Neural cell (in vitro differentiated cells): ENCODE data around the gene FAT2. TPM values are rescaled to one million over a fixed set of nuclear protein-coding genes. Genes with fewer than 3 reads are reported as not detected.

Source experiments
- H2AFZ ChIP-seq: fragments of 200-600, 300-800 bp; sonication (generic), shearing (Covaris generic); 2 replicates; pipeline ENCODE4 v1.6.0; 2014; ENCODE audit warnings: low read depth, mild to moderate bottlenecking, antibody characterized with exemption, low read length, moderate library complexity
- H3F3A ChIP-seq: fragments of 200-600 bp; shearing (Covaris generic); 2 replicates; pipeline ENCODE4 v1.6.1; 2016; ENCODE audit warnings: mild to moderate bottlenecking, moderate library complexity, mixed read lengths, antibody characterized with exemption, low read length; ENCODE audit not compliant: insufficient read depth, poor library complexity, severe bottlenecking
- H3K27ac ChIP-seq: fragments of 200-600, 300-800 bp; sonication (generic), shearing (Covaris generic); 2 replicates; pipeline ENCODE4 v1.5.1; 2014; ENCODE audit warnings: mild to moderate bottlenecking, low read length, moderate library complexity
- H3K27me3 ChIP-seq: fragments of 300-800, 200-600 bp; sonication (generic), shearing (Covaris generic); 2 replicates; pipeline ENCODE4 v1.6.0; 2014; ENCODE audit warnings: mild to moderate bottlenecking, low read depth, low read length, moderate library complexity; ENCODE audit not compliant: insufficient read depth
- H3K36me3 ChIP-seq: fragments of 300-800, 200-600 bp; sonication (generic), shearing (Covaris generic); 2 replicates; pipeline ENCODE4 v1.5.1; 2014; ENCODE audit warnings: mild to moderate bottlenecking, antibody characterized with exemption, low read length, moderate library complexity; ENCODE audit not compliant: insufficient read depth
- H3K4me2 ChIP-seq: fragments of 300-800, 200-600 bp; sonication (generic), shearing (Covaris generic); 2 replicates; pipeline ENCODE4 v1.6.0; 2014; ENCODE audit warnings: mild to moderate bottlenecking, low read length
- H3K4me3 ChIP-seq: fragments of 300-800, 200-600 bp; sonication (generic), shearing (Covaris generic); 2 replicates; pipeline ENCODE4 v1.5.1; 2014; ENCODE audit warnings: mild to moderate bottlenecking, low read length, moderate library complexity
- H3K79me2 ChIP-seq: fragments of 200-600 bp; shearing (Covaris generic); replicated peaks from 2 replicates; pipeline ENCODE4 v1.6.0; 2014; ENCODE audit warnings: mild to moderate bottlenecking, low read length, moderate library complexity; ENCODE audit not compliant: insufficient read depth
- H3K9ac ChIP-seq: fragments of 300-800, 200-600 bp; sonication (generic), shearing (Covaris generic); 2 replicates; pipeline ENCODE4 v1.6.1; 2016; ENCODE audit warnings: mild to moderate bottlenecking, low read length, mixed read lengths
- H3K9me2 ChIP-seq: fragments of 200-600 bp; shearing (Covaris generic); 2 replicates; pipeline ENCODE4 v1.6.1; 2016; ENCODE audit warnings: mild to moderate bottlenecking, low read length, mixed read lengths; ENCODE audit not compliant: insufficient read depth
- H3K9me3 ChIP-seq: fragments of 200-600, 300-800 bp; sonication (generic), shearing (Covaris generic); 2 replicates; pipeline ENCODE4 v1.6.1; 2016; ENCODE audit warnings: mild to moderate bottlenecking, mixed run types, low read length, moderate library complexity, mixed read lengths
- H4K20me1 ChIP-seq: fragments of 200-600 bp; shearing (Covaris generic); 2 replicates; pipeline ENCODE4 v1.6.1; 2016; ENCODE audit warnings: mild to moderate bottlenecking, mixed run types; ENCODE audit not compliant: insufficient read depth
- EP300 ChIP-seq: fragments of 450-650 bp; conservative IDR thresholded peaks from 2 replicates; pipeline ENCODE4 v1.6.1; 2014; ENCODE audit warnings: antibody characterized with exemption, mild to moderate bottlenecking, moderate library complexity; ENCODE audit not compliant: poor library complexity, severe bottlenecking
- EZH2 ChIP-seq: fragments of 200-600, 300-800 bp; shearing (Covaris generic), sonication (generic); IDR thresholded peaks from 2 replicates; pipeline ENCODE4 v1.6.1; 2014; ENCODE audit warnings: antibody characterized with exemption, low read length, borderline replicate concordance, mild to moderate bottlenecking; ENCODE audit not compliant: insufficient read depth, poor library complexity, severe bottlenecking
- MXI1 ChIP-seq: fragments of 450-650 bp; conservative IDR thresholded peaks from 2 replicates; pipeline ENCODE4 v1.6.1; 2014; ENCODE audit warnings: antibody characterized with exemption, mild to moderate bottlenecking; ENCODE audit not compliant: poor library complexity, severe bottlenecking
- POLR2AphosphoS5 ChIP-seq: IDR thresholded peaks from 2 replicates; pipeline ENCODE4 v1.6.1; 2012
- RAD21 ChIP-seq: fragments of 450-650 bp; conservative IDR thresholded peaks from 2 replicates; pipeline ENCODE4 v1.6.1; 2014; ENCODE audit warnings: antibody characterized with exemption, mild to moderate bottlenecking, moderate library complexity
- SMC3 ChIP-seq: fragments of 450-650 bp; conservative IDR thresholded peaks from 2 replicates; pipeline ENCODE4 v1.6.1; 2014; ENCODE audit warnings: antibody characterized with exemption, mild to moderate bottlenecking, moderate library complexity; ENCODE audit not compliant: poor library complexity
- TAF1 ChIP-seq: IDR thresholded peaks from 2 replicates; pipeline ENCODE4 v1.6.1; 2012; ENCODE audit warnings: low read depth
- polyA plus RNA-seq: library from polyadenylated mRNA; depleted of rRNA; stranded (reverse); fragments of >200 nt; gene quantifications from 2 replicates; pipeline ENCODE4 v1.2.3, GENCODE V29; 2014
- TF ChIP-seq, protein P1 (sequence below): fragments of 450-650 bp; IDR thresholded peaks from 2 replicates; pipeline ENCODE4 v1.5.1; 2014; ENCODE audit warnings: antibody characterized with exemption, mild to moderate bottlenecking, moderate library complexity; ENCODE audit not compliant: poor library complexity, severe bottlenecking
- TF ChIP-seq, protein P2 (sequence below): IDR thresholded peaks from 2 replicates; pipeline ENCODE4 v1.6.1; 2012; ENCODE audit warnings: borderline replicate concordance

The FAT2 gene
- polyA plus RNA-seq, 1 donor from 2014 or later, result not detected

DNA sequence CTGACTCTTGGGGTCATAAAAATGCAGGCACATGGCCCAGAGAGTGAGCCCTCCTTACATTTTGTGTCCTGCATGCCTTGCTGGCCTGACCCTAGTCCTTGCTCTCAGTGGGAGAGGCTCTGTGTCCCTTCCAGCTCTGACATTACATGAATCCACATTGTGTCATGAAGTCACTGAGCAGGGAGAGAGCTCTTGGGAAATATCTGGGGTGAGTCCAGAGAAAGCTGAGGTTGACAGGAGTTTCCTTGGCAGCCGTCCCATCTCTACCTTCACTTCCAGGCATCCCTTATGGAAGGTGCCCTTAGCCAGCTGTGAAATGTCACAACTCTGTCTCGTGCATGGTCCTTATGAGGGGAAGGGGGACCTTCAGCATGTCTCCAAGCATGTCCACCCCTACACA, 41.0 kb downstream of the FAT2 start:
- no peaks in the 10 kb centered on the region for H3K27me3 ChIP-seq
- no peak overlapping the region for H2AFZ ChIP-seq
- TF ChIP-seq MXI1 (no peak), RAD21 (no peak), SMC3 (no peak), EZH2 (no peak), TAF1 (no peak), EP300 (no peak), POLR2AphosphoS5 (no peak)
- TF ChIP-seq, protein P1, sequence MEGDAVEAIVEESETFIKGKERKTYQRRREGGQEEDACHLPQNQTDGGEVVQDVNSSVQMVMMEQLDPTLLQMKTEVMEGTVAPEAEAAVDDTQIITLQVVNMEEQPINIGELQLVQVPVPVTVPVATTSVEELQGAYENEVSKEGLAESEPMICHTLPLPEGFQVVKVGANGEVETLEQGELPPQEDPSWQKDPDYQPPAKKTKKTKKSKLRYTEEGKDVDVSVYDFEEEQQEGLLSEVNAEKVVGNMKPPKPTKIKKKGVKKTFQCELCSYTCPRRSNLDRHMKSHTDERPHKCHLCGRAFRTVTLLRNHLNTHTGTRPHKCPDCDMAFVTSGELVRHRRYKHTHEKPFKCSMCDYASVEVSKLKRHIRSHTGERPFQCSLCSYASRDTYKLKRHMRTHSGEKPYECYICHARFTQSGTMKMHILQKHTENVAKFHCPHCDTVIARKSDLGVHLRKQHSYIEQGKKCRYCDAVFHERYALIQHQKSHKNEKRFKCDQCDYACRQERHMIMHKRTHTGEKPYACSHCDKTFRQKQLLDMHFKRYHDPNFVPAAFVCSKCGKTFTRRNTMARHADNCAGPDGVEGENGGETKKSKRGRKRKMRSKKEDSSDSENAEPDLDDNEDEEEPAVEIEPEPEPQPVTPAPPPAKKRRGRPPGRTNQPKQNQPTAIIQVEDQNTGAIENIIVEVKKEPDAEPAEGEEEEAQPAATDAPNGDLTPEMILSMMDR, result no peak
- TF ChIP-seq, protein P2, sequence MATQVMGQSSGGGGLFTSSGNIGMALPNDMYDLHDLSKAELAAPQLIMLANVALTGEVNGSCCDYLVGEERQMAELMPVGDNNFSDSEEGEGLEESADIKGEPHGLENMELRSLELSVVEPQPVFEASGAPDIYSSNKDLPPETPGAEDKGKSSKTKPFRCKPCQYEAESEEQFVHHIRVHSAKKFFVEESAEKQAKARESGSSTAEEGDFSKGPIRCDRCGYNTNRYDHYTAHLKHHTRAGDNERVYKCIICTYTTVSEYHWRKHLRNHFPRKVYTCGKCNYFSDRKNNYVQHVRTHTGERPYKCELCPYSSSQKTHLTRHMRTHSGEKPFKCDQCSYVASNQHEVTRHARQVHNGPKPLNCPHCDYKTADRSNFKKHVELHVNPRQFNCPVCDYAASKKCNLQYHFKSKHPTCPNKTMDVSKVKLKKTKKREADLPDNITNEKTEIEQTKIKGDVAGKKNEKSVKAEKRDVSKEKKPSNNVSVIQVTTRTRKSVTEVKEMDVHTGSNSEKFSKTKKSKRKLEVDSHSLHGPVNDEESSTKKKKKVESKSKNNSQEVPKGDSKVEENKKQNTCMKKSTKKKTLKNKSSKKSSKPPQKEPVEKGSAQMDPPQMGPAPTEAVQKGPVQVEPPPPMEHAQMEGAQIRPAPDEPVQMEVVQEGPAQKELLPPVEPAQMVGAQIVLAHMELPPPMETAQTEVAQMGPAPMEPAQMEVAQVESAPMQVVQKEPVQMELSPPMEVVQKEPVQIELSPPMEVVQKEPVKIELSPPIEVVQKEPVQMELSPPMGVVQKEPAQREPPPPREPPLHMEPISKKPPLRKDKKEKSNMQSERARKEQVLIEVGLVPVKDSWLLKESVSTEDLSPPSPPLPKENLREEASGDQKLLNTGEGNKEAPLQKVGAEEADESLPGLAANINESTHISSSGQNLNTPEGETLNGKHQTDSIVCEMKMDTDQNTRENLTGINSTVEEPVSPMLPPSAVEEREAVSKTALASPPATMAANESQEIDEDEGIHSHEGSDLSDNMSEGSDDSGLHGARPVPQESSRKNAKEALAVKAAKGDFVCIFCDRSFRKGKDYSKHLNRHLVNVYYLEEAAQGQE, result no peak

DNA sequence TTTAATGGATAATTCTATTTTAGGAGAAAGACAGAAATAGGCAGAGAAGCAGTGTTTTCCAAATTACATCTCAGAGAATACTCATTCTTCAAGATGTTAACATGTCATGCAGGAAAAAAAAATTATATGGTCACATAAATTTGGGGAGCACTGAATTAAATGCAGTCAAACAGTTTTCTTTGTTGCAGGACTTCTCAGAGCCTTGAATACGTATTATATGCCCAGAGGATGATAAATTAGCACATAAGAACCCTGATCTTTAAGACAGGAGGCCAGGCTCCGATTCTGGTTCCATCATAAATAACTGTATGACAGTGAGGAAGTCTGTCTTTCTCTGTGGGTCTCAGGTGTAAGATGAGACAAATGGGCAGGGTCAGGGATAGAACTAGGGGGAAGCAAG, 41.4 kb downstream of the FAT2 start:
- Histone ChIP-seq H3K4me2 (no peak overlapping the region), H3F3A (no peaks in the 10 kb centered on the region), H4K20me1 (no peaks in the 10 kb centered on the region), H3K9ac (no peak overlapping the region), H3K4me3 (no peak overlapping the region), H3K9me2 (no peaks in the 10 kb centered on the region), H3K27ac (no peak overlapping the region), H2AFZ (no peak overlapping the region), H3K9me3 (no peaks in the 10 kb centered on the region), H3K27me3 (no peaks in the 10 kb centered on the region), H3K79me2 (no peaks in the 10 kb centered on the region), H3K36me3 (no peaks in the 10 kb centered on the region)
- TF ChIP-seq, protein P1, result no peak

More for the DNA sequence above, 41.0 kb downstream of the FAT2 start:
- Histone ChIP-seq H3K9me2 (no peaks in the 10 kb centered on the region), H3K27ac (no peak overlapping the region), H3K36me3 (no peaks in the 10 kb centered on the region), H3K4me2 (no peak overlapping the region), H3K9me3 (no peaks in the 10 kb centered on the region), H3F3A (no peaks in the 10 kb centered on the region), H3K9ac (no peak overlapping the region), H3K79me2 (no peaks in the 10 kb centered on the region), H4K20me1 (no peaks in the 10 kb centered on the region), H3K4me3 (no peak overlapping the region)
